CD4-positive, alpha-beta T cell treated with Interferon alpha-2 for 1 hour (primary cell): ENCODE results near the gene UGT1A10.

ENCODE experiments used
- DNase-seq, 2 donors: peaks; one replicate each; pipeline ENCODE4 v3.0.0-alpha.2; 2020 to 2022

Gene UGT1A10

GRCh38 chr2:233811087-233811486, 174.8 kb downstream of the UGT1A10 start:
- no peak for DNase-seq

- DNase-seq, result no peak
Measured at GRCh38 chr2:233811732-233812131, 175.5 kb downstream of the UGT1A10 start.

DNA sequence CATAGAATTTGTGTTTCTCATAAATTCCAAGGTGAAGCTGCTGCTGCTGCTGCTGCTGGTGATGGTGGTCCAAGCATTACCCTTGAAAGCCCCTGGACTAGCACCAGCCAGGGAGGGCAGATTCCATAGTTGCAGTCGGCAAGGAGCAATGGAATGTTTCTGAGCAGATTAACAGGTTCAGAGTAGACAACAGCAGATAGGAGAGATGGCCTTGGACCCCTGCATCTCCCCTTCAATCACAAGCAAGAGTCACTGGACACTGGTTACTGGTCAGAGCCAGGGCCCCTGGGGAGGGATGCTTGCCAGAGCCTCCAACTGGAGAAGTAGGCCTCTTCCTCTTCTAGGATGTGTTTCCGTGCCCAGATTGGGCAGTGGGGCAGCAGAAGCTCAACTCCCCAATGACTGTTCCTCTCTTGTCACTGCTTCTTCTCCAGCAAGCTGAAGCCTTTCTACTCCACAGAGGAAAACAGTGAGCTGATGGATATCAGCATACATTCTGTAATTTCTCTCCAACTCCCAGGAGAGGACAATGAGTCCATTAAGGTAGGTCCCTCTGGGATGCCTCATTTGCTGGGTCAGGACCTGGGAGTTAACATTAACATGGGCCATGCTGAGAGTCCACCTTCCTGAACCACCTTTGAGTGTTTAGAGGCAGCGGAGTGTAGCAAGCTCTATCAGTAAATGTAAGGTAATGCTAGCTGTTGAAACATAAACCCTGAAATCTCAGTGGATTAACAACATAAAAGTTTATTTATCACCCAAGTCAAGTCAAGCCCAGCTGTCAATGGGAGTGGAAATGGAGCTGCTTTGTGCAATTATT, 177.2 kb downstream of the UGT1A10 start:
- no peak for DNase-seq

GRCh38 chr2:233814056-233814835, 178.0 kb downstream of the UGT1A10 start:
- DNase-seq, result no peak

- no peak for DNase-seq
Measured at GRCh38 chr2:233815861-233816260, 179.6 kb downstream of the UGT1A10 start.

GRCh38 chr2:233816334-233816733, 180.1 kb downstream of the UGT1A10 start:
- DNase-seq, result no peak

- DNase-seq, result no peak
Measured at GRCh38 chr2:233816771-233817170, 180.5 kb downstream of the UGT1A10 start.

DNA sequence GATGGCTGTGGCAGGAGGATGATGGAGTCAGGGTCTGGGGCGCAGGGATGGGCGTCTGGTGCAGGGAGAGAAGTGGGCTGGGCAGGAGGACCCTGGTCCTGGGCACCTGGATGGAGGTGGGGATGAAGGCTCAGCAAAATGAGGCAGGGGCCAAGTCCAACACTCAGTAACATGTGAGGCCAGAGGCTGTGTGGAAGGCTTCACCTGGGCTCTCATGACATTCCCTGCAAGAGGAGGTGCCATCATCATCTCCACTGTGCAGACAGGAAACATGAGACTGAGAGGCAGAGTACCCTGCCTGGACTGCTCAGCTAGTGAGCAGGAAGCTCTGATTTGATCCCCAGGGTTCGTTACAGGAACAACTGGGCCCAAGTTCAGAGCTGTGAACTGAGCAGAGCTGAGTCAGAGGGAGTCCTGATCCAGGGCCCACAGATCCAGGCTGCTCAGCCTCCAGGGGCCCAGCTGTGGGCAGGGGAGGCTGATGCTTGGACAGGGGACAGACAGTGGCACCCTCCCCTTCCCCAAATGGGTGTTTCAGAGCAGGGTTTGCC, 181.2 kb downstream of the UGT1A10 start:
- no peak for DNase-seq

GRCh38 chr2:233817995-233818638, 181.9 kb downstream of the UGT1A10 start:
- DNase-seq, result no peak

GRCh38 chr2:233818639-233819621, 182.7 kb downstream of the UGT1A10 start:
- no peak for DNase-seq

DNA sequence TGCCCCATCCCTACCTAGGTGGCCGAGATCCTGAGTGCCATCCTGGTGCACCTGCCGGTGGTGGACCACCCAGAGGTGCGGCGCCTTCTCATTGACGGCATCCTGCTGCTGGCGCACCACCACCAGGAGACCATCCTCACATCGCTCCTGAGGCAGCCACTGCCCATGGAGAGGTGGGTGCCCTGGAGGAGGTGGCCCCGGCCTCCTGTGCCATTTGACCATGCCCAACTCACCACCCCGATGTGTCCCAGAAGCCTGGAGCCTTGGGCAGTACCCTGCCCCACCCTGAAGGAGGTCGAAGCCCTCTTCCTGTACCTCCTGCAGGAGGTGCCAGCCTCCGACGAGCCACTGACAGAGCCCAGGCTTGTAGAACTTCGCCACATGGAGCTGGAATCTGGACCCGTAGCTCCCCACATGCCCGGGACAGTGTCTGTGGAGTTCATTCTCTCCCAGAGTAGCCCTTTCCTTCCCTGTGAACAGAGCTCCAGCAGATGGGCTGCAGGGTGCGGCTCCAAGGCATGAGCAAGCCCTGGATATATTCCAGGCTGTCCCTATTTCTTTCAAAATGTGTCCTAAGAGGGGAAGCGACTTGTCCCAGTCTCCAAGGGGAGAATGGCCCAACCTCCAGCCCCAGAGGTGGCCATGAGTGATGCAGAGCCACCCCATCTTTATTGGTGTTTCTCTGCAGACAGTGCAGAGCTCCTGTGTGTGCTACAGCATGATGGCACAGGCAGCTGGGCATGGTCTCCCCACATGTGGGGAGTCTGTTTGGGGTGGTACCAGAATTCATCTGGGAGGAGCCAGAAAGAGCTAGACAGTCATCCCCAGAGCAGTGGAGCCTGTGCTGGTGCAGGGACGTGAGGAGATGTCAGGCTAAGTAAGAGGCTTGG, 183.9 kb downstream of the UGT1A10 start:
- DNase-seq, result no peak

- no peak for DNase-seq
Measured at GRCh38 chr2:233820774-233821105, 184.5 kb downstream of the UGT1A10 start.

DNA sequence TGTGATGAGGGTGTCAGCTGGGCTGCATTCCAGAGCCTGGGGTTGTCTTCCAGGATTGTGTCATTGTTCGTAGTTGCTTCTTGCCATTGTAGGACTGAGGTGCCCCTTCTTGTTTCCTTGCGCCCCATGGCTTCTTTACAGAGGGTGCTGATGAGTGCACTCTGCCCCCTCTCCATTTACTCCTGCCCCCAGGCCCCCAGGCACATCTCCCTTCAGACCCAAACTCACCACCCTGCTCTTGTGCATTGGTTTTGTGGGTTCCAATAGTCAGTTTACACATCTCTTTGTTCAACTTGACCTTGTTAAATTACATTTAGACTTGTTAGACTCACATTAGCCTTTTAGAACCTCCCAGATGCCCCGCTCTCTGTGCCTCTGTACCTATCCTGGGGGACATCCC, 184.9 kb downstream of the UGT1A10 start:
- no peak for DNase-seq

DNA sequence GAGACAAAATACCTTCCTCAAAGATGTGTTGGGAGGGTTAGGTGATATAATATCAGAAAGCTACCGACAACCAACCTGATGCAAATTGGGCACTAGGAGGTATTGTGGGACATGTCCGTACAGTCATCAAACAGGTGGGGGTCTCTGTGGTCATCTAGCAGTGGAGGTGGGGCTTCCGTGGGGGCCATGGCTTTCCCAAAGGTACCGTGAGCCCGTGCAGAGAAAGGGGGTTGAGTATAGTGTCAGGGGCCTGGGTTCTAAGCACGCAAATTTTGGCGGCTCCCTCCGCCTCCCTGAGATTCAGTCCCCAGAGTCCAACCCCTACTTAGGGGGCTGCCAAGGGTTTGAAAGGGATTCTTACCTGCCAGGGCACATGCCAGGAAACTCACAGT, 185.5 kb downstream of the UGT1A10 start:
- no peak for DNase-seq

GRCh38 chr2:233822101-233822771, 186.0 kb downstream of the UGT1A10 start:
- no peak for DNase-seq
